Stimulated activated CD4-positive, alpha-beta T cell treated with anti-CD3 and anti-CD28 coated beads, Interleukin-12 subunit alpha, Interleukin-12 subunit beta, amount 100 ng/mL, for 4 hours (primary cell): Measurements from ENCODE around the gene OSBPL8.

Experiments used
- DNase-seq: peaks from one replicate; pipeline ENCODE4 v3.0.0-alpha.2; 2020

The OSBPL8 gene, protein sequence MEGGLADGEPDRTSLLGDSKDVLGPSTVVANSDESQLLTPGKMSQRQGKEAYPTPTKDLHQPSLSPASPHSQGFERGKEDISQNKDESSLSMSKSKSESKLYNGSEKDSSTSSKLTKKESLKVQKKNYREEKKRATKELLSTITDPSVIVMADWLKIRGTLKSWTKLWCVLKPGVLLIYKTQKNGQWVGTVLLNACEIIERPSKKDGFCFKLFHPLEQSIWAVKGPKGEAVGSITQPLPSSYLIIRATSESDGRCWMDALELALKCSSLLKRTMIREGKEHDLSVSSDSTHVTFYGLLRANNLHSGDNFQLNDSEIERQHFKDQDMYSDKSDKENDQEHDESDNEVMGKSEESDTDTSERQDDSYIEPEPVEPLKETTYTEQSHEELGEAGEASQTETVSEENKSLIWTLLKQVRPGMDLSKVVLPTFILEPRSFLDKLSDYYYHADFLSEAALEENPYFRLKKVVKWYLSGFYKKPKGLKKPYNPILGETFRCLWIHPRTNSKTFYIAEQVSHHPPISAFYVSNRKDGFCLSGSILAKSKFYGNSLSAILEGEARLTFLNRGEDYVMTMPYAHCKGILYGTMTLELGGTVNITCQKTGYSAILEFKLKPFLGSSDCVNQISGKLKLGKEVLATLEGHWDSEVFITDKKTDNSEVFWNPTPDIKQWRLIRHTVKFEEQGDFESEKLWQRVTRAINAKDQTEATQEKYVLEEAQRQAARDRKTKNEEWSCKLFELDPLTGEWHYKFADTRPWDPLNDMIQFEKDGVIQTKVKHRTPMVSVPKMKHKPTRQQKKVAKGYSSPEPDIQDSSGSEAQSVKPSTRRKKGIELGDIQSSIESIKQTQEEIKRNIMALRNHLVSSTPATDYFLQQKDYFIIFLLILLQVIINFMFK

DNA sequence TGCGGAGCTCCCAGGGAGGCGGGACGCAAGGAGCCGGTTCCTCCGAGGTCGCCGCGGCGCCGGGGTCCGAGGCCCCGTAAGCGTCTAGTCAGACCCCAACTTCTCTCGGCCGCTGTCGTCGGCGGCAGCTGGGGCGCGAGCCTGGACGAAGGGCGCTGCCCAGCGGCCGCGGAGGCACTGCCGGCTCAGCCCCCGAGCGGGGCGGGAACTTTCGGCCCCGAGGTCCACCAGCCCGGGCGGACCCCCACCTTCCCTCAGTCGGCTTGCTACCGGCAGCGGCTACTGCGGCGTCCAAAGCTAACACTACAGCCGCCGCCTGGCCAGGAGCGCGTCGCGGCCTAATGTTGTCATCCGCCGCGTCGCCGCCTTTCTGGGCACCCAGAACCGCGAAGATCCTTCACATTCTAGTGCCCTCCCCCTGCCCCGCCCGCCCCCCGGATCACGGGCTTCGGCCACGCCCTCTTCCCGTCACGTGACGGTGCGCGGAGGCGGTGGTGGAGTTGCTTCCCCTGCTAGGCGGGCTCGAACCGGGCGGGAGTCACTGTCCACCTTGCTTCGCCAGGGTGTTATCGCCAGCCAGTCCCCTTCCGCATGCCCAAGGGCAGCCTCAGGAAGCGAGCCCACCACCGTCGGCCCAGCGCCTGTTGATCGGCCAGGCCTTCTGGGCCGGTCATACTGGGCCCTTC, at the start of gene OSBPL8:
OSBPL8 (minus strand) TSS at position 372 of the 686 bp plus-strand sequence. CDS start 72,220 bp downstream, outside the sequence.
- DNase-seq = peak; percentile 98

GRCh38 chr12:76608070-76608469, 48.5 kb upstream of the OSBPL8 start:
- no peak for DNase-seq

DNA sequence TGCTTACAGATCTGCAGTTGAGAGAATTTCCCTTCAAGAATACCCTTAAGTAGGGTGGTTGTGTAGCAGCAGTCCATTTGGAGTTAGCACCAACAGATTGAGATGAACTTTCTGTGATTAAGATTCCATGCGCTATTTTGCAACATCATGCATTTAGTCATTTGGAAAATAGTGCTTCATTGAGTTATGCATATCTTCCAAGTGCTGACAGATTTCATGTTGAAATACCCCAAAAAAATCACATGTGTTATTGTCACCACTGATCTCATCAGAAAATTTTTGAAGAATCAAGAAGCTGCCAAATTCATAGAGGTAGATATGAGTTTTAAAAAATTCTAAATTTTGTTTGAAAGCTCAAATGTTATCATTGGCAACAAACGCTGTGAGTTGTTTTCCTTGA, 35.5 kb upstream of the OSBPL8 start:
- DNase-seq = no peak

DNA sequence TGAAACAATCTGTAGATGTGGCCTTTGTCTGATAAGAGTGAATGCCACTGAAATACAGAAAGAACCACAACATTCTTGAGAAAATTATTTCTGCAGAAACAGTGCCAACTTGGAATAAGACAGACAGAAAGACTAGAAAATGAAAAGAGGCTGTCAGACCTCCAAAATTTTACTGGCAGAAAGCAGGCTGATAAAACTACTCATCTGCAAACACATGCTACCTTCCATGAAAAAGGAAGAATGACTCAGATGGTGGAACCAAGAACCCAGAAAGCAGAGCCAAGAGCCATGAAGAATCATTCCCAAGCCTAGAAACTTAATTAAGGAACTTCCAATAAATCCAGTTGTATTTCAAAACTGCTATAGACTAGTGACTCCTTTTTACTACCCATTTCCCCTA, 31.9 kb upstream of the OSBPL8 start:
- DNase-seq = no peak

- no peak for DNase-seq
Measured at GRCh38 chr12:76590131-76590530, 30.6 kb upstream of the OSBPL8 start.

DNA sequence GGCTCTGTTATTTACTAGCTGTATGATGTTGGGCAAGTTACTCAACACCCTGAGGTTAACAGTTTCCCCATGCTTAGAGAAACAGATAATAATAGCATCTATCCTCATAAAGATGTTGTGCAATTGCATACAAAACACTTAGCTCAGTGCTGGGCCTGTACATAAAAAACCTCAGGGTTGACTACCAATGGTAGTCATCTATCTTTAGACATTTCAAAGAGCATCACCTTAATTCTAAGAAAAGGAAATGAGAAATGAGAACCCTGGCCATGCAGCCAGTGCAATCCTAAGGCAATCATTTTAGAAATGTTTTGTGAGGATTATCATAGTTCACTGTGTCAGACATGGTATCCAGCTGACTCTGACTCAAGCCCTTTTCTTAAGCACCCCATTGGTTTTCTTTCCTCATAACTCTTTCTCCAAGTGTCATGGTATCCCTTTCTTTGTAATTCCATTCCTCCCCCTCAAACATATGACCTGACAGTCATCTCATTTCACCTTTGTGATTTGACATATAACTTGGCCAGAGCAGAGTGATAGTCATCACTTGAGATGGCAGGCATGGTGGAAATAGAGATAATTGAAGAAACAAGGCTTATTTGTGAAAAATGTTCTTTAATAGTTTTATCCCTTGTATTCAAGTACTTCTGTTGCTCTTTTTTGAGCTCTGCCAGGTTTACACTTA, 29.5 kb upstream of the OSBPL8 start:
- DNase-seq = no peak

- no peak for DNase-seq
Measured at GRCh38 chr12:76587428-76588178, 28.0 kb upstream of the OSBPL8 start.

- DNase-seq = peak; percentile 2
Measured at GRCh38 chr12:76586764-76587395, 27.3 kb upstream of the OSBPL8 start.

GRCh38 chr12:76583301-76583700, 23.7 kb upstream of the OSBPL8 start:
- no peak for DNase-seq

DNA sequence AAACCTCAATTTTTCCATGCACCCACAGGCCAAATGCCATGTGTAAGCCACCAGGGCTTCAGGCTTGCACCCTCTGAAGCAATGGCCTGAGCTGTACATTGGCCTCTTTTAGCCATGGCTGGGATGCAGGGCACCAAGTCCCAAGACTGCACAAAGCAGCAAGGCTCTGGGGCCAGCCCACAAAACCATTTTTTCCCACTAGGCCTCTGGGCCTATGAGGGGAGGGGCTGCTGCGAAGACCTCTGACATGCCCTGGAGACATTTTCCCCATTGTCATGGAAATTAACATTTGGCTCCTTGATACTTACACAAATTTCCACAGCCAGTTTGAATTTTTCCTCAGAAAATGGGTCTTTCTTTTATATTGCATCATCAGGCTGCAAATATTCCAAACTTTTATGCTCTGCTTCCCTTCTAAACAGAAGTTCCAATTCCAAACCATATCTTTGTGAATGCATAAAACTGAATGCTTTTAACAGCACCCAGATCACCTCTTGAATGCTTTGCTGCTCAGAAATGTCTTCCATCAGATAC, 14.3 kb upstream of the OSBPL8 start:
- DNase-seq = no peak

GRCh38 chr12:76571256-76571655, 11.7 kb upstream of the OSBPL8 start:
- DNase-seq = no peak

DNA sequence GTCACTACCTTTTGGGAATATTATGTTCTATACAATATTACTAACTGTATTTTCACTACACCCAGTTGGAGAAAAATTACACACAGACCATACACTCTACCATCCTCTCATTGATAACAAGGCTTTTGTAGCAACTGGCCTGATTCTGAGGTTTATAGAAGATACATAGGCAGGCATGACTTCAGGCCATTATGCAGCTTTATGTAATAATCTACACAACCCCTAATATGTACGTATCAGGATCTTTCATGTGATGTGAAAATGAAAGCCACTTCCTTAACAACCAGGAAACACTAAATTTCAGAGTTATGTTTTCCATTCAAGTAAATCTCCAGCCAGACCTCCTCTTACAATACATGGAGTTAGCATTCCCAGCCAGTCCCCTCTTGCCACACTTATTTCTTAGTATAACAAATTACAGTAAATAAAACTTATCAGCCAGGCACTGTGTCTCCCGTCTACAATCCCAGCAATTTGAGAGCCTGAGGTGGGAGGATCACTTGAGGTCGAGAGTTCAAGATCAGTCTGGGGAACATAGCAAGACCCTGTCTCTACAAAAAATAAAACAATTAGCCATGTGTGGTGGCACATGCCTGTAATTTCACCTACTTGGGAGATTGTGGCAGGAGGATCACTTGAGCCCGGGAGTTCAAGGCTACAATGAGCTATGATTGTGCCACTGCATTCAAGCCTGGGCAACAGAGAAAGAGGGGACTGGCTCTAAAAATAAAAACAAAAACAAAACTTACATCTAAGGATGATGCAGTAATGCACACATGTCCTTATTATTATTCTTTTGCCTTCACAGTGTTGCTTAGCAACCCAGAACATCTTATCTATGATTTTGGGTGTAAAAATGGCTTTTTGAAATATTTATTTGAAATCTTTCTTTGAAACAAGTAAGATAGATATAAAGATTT, 10.4 kb upstream of the OSBPL8 start:
- no peak for DNase-seq

- no peak for DNase-seq
Measured at GRCh38 chr12:76568888-76569551, 9.4 kb upstream of the OSBPL8 start.

DNA sequence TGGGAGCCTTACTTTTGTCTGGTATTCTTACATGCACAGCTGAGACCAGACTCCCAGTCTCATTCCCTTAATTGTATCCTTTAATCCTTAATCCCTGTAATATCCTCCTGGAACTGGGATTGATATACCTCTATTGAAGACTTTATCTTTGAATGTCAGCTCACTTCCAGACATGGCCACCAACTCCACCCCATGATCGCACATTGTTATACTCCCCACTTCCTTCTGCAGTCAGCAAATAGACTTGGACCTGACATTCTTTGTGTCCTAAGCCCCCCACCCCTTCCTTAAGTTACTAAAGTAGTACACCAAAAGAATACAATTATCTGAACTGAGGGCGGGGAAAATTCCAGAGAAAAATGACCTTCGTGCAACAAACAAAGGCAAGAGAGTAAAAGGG, 8.6 kb upstream of the OSBPL8 start:
- DNase-seq = no peak

DNA sequence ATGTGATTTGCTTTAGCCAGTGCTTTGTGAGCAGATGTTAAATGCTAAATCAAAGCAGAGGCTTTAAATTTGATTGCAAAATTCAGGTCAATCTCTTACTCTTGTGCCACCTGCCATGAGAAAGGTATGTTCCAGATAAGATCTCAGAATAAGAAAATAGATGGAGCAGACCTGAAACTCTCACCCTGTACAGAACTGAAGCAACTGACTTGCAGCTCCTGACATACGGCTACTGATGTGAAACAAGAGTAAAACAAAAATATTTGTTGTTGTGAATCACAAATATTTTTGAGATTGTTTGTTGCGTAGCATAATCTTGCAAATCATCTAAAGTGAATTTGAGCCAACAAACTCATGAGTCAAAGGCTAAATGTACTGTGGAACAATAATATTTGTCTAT, 3.5 kb upstream of the OSBPL8 start:
- no peak for DNase-seq

GRCh38 chr12:76562130-76562529, 2.6 kb upstream of the OSBPL8 start:
- no peak for DNase-seq

GRCh38 chr12:76560086-76560491, 518 bp upstream of the OSBPL8 start:
- DNase-seq = no peak

DNA sequence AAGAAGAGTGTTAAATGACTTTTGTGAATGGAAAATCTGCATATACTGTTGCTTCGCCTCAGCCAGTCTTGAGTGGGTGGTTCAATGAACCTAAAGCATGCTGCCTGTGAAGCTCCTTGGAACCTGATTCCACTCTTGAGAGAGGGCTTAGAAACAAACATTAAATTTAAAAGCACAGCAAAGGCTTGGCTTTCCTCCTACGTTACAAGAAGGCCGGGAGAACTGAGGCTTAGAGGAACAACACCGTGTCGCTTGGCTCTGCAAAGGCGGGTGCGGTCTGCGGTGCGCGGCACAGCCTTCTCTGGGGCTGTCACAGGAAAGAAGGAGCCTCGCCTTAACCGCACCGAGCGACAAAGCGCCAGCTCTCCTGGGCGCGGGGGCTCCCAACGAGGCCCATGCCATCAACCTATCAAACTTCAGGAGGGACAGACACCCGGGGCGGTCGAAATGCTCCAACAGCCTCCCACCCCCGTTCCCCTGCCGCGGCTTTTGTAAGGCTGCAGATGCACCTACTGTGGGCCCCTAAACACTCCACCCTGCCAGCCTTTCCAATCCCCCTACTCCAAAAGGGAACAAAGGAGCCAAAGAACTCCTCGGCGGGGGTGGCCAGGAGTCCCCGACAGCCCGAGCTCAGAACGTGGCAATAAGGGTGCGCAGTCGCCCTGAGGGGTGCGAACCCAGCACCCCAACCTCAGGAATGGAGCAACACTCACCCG, 729 bp downstream of the OSBPL8 start:
- DNase-seq = peak; percentile 63

GRCh38 chr12:76556368-76556767, 3.2 kb downstream of the OSBPL8 start:
- no peak for DNase-seq
